Measurements from ENCODE around the gene MOSMO.
"Not testable (repeated sequence)": the region's sequence is repeated elsewhere in the genome, so short reads cannot be mapped to it uniquely, and the experiment has no call there.

MOSMO gene

DNA sequence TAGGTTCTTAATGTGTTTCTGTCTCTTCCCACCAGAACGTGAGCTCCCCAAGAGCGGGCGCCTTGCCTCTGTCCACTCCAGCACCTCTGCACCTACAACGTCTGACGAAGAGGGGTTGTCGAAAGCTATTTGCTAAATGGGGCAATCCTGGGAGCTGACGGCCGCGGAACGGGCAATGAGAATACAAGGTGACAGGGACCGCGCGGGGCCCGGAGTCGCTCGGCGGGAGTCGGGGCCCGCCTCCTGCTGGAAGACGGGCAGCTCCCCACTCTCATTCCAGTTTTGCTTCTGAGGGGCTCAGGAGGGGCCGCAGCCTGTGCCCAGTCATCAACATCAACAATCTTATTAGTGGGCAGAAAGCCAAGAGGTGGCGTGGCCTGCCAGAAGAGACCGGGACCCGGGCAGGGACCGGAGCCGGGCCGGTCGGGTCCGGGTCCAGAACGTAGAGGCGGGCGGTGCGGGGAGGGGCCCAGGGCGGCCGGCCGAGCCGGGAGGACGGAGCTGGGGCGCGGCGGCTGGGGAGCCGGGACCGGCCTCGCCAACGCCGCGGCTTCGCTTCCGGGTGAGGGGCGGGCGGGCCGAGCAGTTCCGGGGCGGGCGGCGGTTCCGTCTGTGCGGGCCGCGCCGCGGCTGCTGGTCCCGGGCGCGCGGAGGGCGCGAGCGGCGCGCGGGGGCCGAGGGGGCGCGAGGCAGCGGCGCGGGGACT, at the start of gene MOSMO:
MOSMO (plus strand) TSS at position 603 of the 706 bp plus-strand sequence. CDS start 191 bp downstream, outside the sequence.
- DNase-seq = peak; percentile 79

DNA sequence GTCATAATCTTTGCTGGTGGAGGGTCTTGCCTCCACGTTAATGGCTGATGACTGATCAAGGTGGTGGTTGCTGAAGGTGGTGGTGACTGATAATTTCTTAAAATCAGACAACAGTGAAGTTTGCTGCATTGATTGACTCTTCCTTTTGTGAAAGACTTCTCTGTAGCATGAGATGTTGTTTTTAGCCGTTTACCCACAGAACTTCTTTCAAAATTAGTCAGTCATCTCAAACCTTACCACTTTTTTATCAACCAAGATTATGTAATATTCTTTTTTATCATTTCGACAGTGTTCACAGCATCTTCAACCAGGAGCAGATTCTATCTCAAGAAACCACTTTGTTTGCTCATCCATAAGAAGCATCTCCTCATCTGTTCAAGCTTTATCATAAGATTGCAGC, 48.9 kb upstream of the MOSMO start:
- DNase-seq = no peak

DNA sequence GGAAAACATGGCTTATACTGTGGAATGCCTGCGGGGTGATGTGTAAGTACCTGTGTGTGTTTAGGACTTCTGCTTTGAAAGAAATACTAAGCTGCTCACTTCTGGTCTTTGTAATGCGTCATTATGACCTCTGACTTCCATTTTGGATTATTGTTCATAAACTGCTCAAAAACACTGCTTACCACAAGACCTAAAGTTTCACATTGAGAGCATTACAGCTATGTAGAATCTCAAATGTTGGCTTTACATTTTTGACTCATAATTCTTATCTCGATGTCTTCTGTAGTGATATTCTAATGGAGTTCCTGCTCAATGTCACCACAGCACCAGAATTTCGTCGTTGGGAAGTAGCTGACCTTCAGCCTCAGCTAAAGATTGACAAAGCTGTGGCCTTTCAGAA, 45.4 kb upstream of the MOSMO start:
- DNase-seq = no peak

DNA sequence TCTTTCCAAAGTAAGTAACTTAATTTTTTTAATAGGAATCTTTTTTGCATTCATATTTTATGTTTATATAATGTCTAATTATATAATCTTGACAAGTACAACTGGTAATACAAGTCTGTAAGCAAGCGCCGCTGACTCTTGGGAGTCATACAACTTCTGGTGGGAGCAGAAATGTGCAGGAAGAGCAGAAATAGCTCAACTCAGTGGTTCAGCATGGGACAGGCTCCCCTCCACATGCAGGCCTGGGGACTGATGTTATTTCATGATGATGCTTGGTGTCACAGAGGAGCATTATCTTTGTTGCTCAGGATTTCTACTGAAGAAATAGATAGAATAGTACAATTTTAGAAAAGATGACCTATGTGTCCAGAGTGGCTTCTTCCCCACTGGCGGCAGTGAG, 44.0 kb upstream of the MOSMO start:
- DNase-seq = no peak

DNA sequence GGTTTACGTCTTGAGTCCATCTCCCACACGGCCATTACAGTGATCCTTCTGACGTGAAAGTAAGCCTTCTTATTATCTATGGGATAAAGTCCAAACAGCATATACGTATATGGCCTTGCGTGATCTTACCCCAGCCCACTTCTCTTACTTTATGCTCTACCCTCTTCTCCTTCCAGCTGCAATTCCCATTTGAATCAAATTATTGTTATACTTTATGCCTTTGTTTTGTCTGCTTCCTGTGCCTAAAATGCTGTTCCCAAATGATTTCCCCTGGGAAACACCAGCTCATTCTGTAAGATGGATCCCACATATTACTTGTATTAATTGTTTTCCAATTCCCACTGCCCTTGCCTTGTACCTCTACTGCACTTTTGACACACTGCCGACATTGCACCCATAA, 43.6 kb upstream of the MOSMO start:
- DNase-seq = no peak

DNA sequence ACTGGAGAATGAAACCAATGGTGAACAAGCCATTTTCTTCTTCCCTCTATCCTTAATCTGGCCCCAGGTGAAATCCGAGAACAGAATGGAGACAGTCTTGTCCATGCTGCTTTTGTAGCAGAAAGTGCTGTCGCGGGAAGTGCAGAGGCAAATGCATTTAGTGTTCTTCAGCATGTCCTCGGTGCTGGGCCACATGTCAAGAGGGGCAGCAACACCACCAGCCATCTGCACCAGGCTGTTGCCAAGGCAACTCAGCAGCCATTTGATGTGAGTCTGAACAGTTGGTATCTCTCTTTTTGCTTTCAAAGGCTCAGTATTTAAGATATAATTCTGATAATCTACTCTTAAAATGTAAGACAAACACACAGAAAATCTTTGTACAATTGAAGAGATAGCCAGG, 36.1 kb upstream of the MOSMO start:
- no peak for DNase-seq

DNA sequence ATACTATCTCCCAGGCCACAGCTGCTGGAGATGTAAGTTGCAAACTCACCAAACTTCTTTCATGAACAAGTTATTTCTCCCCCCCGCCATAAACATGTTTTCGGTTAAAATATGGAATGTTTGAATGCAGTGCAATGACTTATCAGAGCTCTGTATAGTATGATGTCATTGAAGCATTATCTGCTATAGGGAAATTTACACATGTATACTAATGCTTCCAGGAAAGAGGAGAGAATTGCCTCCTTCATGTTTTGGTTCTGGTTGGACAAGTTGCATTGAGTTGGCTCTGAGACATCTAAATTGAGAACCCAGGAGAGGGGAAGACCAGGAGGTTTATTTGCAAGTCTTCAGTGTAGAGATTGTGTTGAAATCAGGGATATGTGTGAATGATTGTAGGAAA, 34.0 kb upstream of the MOSMO start:
- no peak for DNase-seq

DNA sequence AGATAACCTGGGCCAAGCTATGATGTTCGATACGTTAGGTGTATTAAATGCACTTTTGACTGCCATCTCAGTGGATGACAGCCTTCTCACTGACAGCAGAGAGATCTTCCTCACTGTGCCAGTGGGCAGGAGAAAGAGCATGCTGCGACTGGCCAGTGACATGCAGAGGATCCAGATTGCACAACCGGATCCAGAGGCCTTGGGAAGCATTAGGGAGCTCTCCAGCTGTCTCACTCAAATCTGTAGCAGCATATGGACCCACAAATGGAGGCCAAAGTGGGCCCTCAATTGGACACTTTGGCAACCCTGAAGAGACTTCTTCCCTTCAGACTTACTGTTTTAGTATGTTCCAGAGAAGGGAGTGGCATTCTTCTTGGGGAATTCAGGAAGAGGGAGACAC, 27.9 kb upstream of the MOSMO start:
- no peak for DNase-seq

DNA sequence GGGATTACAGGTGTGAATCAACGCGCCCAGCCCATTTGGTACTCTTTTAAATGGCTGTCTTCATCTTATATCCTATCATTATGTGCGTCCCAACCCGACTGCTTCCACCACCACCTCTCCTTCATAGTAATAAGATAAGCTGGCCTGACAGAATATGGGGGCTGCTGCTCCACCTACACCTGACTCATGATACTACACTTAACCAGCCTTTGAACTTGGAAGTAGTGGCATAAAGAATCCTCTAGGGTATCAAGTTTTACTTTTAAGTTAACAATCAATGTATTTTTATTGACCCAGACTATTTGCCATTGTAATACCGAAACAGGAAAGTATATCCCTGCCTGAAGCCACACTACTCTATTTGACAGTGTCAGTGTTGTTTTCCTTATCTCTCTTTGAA, 25.8 kb upstream of the MOSMO start:
- no peak for DNase-seq

DNA sequence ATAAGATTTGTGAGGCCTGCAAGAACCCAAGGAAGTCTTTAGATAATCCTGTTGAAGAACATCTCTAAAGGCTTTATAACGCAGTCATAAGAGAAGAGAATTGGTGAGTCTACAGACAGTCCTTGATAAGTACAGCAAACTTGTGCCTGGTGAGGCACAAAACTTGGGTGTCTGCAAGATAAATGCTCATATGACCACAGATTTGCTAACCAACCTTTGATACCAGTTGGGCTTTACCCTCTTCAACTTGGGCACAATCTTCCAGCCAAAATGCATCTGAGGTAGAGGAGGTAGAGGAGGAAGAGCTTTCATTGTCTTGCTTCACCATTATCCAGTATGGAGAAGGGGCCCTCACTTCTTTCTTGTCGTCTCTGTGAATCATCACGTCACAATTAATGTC, 23.8 kb upstream of the MOSMO start:
- DNase-seq = no peak

DNA sequence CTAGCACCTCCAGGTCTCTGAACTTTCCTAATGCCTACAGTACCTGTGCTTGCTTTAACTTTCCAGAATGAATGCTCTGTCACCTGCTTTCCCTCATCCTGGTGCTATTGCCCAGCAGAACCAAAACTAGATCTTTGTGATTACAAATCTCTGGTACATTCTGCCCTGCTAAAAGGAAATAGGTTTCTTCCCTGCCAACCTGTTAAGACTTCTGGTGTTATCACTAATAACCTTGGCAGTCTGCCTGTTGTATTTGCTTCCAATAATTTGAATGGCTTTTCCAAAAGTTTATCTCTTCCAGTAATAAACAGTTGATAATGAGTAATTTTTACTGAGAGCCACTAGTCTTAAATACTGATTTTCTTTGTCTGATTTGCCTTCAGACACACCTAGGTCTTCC, 22.4 kb upstream of the MOSMO start:
- no peak for DNase-seq

DNA sequence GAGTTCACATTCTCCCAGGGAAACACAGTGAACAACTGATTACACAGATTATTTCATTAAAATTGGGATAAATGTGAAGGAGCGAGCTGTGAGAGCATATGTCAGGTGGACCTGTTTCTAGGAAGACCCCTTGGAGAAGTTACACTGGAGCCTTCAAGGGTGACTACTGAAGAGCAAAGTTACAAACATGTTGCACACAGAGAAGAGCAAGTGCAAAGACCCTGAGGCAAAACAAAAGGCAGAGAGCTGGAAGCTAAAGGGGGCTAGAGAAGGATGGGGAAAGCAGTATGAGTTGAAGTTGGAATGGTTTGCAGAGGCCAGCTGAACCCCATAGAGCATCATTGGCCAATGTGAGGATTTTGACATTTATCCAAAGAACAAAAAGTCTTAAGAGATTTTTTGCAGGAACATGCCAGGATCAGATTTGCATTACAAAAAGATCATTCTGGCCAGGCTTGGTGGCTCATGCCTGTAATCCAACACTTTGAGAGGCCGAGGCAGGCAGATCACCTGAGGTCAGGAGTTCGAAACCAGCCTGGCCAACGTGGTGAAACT, 21.1 kb upstream of the MOSMO start:
- no peak for DNase-seq

DNA sequence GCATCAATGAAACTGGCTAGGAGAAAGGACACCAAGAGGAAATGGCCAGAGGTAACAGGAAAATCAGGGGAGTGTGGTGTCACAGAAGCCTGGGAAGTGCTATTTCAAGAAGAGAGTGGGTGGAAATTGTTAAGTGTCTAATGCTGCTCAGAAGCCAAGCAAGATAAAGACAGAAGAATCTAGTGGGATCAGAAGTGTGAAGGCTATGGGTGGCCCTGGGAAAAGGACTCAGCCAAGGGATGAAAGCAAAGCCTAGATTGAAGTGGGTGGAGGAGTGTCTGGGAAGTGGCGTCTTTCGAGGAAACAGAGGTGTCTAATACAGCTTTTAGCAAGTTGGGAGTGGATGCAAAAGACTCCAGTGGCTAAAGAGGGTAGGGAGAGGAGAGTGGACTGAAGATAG, 20.4 kb upstream of the MOSMO start:
- DNase-seq = no peak

DNA sequence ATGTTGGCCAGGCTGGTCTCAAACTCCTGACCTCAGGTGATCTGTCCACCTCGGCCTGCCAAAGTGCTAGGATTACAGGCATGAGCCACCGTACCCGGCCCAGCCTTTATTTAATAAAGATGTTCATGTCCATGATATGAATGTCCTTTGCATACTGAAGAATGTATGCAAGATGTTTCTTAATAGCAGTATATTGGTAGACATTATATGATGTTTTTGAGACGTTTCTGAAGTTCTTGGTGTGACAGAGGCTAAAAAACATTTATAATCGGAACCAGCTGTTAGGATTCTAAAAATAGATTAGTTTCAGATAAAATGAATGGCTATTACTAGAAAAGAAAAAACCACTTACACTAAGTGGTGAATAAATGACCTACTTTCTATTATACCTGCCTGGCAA, 18.8 kb upstream of the MOSMO start:
- no peak for DNase-seq

DNA sequence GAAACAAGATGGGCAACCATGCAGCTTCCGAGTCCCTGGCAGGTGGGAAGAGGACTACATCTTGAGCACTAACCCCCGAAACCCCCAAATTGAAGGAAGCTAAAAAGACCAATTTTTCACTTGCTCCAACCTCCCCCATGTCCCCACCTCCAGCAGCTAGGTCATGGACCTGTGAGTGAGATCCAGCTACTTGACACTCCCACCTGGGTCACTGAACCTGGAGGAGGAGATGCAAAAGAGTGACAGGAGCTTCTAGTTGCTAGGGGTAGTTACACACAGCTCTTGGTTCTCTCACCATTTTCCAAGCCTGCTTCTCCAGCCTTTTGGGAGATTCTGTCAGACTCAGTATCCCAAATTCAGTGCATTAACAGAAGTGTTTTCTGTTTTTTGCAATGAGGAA, 18.2 kb upstream of the MOSMO start:
- DNase-seq = no peak

DNA sequence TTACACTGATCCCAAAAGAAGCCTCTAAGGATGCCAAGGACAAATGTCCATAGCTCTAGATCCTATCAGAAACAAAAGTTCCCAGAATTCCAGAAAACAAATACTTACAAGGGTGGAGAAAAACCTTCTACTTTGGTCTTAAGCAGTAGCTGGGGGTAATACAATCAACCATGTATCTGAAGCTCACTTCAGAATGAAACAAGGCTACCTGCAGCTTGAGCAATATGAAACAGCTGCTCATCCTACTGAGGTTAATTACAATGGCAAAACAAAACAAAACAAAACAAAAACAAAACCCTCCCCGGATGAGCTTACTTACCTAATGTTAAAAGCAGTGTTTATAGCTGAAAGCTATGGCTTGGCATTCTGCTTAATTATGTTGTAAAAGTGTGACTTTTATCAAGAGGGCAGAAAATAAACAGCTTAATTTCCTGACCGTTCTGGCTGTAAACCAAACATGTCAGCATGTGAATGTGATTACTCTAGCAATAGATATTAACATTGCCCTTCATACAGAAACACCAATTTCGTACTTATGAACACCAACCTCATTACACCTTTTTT, 17.4 kb upstream of the MOSMO start:
- no peak for DNase-seq

DNA sequence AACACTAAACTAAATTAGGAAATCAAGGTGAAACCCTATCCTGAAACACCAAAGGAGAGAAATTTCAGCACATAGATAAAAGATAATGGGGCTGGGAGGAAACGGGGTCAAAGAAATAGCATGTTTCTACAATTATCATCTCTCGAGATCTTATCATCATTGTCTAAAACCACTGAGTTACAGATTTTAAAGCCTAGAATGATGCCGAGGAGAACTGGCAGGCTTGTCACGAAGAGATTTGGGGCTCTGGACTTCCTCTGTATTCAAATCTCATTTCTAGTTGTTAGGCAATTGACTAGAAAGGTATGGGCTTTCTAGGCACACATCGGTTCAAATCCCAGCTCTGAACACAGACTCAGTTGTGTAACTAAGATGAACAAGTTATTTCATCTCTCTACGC, 16.3 kb upstream of the MOSMO start:
- DNase-seq = no peak

DNA sequence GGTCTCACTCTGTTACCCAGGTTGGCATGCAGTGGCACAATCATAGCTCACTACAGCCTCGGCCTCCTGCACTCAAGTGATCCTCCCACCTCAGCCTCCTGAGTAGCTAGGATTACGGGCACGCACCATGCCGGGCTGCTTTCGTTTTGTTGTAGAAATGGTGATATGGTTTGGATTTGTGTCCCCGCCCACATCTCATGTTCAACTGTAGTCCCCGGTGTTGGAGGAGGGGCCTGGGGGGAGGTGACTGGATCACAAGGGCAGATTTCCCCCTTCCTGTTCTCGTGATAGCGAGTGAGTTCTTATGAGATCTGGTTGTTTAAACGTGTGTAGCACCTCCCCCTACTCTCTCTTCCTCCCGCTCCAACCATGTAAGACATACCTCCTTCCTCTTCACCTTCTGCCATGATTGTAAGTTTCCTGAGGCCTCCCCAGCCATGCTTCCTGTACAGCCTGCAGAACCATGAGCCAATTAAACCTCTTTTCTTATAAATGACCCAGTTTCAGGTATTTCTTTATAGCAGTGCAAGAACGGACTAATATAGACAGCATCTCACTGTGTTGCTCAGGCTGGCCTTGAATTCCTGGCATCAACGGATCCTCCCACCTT, 12.9 kb upstream of the MOSMO start:
- DNase-seq = no peak

DNA sequence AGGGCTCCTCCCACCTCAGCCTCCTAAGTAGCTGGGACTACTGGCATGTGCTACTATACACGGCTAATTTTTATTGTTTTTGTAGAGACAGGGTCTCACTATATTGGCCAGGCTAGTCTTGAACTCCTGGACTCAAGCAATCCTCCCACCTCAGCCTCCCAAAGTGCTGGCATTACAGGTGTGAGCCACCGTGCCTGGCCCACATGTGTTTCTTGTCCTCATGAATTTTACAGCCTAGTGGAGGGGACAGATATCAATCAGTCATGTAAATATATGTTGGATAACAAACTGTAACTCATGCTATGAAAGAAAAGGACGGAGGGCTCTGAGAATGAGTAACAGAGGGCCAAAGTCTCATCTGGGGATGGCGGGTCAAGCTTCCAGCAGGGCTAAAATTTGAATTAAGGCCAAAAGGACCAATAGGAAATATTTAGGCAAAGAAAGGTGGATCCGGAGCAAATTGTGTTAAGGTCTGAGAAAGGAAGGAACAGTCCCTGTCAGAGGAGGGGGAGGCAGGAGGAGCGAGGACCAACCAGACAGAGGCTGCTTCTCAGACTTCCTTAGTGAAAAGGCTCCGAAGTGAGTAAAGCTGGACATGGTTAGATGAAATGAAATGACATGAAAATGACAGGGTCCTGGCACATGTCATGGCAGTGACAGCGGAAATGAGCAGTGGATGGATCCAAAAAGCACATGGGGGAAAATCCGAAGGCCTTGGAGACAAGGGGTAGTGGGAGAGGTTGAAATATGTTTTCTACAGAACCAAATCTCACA, 10.8 kb upstream of the MOSMO start:
- no peak for DNase-seq

DNA sequence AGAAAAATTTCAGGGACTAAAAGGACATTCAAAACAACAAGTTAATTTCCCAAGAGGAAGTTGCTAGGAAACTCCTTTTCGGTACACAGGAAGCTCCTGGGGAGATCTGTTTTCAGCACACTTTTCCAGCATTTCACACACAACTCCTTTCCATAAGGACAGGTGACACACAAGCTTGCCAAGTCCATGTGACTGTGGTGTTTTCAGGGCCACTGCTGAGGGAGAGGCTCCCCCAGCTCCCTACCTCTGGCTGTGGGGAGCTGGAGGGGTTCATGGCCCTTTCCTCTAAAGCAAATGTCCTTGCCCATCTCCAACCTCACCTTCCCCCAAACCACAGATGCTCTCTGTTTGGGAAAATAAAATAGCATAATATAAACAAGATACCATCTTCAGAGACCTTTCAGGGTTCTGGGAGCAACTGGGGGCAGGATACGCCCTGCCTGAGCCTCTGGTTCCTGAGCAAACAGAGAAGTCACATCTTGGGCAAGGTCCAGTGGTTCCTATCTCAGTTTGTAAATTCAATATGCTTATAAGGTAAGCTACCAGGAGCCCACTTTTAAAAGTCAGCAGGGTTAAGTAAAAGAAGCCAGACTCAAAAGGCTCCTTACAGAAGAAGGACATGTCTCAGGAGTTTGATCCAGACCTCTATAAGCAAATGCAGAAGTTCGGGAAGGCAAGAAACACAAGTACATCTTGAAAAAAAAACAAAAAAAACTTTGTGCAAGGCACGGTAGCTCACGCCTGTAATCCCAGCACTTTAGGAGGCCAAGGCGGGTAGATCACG, 10.0 kb upstream of the MOSMO start:
- no peak for DNase-seq

DNA sequence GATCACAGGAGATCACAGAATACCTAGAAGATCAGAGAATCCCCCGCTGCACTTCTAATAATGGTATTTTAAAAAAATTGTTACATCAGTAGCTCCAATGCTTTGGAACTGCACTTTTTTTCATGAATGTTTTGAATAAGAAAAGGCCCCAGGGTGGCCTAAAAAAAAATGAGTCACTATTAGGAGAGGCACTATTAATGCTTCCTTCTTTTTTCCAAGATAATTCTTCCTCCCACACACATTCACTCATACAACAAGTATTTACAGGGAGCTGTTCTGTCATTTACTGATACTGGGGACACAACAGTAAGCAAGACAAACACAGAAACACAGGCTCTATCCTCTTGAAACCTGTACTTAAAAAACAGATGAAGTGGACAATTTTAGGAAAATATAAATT, 6.3 kb upstream of the MOSMO start:
- DNase-seq = no peak

DNA sequence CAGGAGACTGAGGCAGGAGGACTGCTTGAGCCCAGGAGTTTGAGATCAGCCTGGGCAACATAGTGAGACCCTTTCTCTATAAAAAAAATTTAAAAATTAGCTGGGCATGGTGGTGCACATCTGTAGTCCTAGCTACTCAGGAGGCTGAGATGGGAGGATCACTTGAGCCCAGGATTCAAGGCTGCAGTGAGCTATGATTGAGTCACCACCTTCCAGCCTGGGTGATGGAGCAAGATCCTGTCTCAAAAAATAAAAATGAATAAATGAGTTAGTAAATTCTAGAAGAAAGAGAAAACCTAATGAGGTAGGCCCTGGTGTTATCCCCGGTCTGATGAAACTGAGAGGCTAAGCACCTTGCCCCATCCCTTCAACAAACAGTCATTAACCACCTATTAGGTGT, 5.9 kb upstream of the MOSMO start:
- DNase-seq = not testable (repeated sequence)

DNA sequence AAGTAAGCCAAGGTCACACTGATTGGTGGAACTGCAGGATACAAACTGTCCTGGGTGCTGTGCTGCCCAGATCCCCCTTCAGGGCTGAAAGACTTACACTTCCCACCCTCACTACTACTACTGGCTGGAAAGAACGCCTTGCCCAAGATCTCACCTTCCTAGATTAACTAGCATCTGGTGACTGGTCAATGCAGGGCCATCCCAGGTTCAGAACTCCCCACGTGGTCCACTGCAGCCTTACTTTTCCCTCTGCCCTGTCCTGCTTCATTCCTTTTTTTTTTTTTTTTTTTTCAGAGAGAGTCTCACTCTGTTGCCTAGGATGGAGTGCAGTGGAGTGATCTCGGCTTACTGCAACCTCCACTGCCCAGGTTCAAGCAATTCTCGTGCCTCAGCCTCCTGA, 4.7 kb upstream of the MOSMO start:
- no peak for DNase-seq

Measured in left hindlimb (tissue), 1 donor.